ENCODE results near the gene MAL.

MAL gene

GRCh38 chr2:95099910-95100309 lies 74.4 kb downstream of the MAL start:
- no peak for DNase-seq (ENCODE audit: low spot score)

Data from NAMALWA (cell line).